HG03025 (cell line): ENCODE results near the gene TRRAP.

Source experiments
- ATAC-seq: cut with Tn5 transposase; IDR thresholded peaks from one replicate; pipeline ENCODE4 v1.9.1; 2021; ENCODE audit warnings: mild to moderate bottlenecking, moderate library complexity; ENCODE audit not compliant: unreplicated experiment, low FRiP score

TRRAP gene

DNA sequence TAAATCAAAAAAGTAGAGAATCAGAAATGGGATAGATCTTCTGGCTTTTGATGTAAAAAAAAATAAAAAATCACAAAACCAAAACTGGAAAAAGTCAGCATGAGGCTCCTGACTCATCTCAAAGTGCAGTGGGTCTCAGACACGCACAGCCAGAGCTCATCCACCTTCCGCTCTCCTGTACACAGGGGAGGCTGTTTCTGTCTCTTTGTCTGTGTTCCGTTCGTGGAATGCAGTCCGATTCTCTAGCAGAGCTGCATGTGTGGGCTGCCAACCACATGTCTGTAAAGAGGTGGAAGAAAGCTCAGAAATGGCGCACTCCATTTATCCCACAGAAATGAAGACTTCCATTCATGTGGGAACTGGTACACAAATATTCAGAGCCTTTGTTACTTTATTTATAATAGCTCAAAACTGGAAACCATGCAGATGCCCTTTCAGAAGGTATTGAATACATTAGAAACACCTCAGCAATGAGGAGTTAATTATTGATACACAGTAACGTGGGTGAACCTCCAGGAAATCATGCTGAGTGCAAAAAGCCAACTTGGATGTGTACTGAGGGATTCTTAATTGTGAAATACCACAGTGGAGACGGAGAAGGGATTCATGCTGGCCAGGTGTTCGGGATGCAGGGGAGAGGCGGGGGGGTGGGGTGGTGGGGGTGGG, 123.3 kb downstream of the TRRAP start:
- ATAC-seq, result no peak

DNA sequence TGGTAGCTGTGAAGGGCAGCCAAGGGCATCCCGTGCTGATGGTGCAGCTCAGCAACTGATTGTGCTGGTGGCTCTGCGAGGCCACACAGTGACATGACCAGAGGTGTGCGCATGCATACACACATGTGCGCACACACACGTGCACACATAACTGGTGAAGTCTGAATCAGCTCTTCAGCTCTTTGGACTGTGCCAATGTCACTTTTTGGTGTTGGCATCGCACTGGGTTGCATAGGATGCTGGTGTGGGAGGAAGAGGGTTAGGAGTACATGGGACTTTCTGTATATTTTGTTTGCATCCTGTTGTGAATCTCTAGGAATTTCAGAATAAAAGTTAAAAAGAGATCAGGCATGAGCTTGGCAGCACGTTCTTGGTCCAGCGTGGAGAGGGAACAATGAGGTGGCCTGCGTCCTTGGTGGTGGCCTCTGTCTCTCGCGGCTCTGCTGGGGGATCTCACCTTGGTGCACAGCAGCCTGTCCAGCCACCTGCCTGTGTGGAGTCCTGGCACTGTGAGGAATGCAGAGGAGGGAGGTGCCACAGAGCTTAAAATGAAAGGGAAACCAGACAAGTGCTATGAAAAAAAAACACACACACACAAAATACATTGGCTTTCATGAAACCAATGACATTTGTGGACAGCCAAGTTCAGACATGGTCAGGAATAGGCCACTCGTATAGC, 124.0 kb downstream of the TRRAP start:
- ATAC-seq, result no peak

DNA sequence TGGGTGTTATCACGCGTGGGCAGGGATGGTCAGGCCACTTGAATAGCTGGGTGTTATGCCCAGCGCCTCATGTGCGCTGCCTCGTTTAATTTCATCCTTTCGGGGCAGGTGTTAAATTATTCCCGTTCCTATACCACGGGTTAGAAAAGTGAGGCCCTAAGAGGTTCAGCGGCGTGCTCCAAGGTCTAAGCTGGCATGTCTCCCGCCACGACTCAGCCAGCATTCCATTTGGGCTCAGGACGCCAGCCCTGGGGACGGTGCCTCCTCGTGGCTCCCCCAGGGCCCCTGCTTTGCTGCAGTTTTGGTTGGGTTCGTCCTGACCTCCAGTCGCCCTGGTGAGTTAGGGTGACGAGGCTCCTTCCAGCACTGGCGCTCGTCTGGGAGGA, 124.5 kb downstream of the TRRAP start:
- no peak for ATAC-seq

DNA sequence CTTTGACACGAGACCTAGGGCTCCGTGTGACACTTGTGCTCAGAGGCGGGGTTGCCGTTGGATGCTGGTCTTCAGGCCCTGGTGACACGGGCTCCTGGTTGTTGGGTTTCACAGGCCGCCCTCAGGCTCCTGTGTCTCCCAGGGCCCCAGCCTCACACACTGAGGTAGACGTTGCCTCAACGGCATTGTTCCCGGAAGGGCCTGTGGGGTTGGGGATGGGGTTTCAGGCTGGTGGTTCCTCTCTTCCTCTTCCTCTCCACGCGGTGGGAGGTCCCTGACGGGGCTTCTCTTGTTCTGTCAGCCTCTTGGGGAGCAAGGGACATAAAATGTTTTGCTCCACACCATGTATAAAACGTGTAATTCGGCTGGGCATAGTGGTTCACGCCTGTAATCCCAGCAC, 125.1 kb downstream of the TRRAP start:
- ATAC-seq, result no peak

- ATAC-seq, result no peak
Measured at GRCh38 chr7:99004216-99004615, 125.9 kb downstream of the TRRAP start.

DNA sequence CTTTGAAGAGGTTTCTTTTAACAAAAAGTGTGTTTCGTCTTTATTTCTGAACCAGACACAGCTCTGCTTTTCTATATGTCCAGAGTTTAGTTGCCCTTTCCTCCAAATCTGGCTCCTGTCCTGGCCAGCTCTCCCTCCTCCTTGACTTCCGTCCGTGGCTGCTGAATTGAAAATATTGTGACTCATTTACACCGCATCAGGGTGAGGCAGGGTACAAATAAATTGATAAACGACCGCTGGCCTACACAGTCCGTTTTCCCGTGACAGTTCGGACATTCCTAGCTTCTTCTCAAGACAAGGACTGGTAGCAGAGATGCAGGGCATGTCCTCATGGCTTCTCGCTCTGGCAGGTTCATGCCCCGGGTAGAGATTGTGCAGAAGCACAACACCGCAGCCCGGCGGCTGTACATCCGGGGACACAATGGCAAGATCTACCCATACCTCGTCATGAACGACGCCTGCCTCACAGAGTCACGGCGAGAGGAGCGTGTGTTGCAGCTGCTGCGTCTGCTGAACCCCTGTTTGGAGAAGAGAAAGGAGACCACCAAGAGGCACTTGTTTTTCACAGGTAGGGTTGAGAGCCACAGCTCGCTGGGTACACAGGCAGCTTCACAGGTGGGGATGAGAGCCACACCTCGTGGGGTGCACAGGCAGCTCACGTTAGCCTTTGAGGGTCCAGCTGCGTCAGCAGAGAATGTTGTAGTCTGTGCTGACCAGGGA, 126.6 kb downstream of the TRRAP start:
- ATAC-seq, result no peak

DNA sequence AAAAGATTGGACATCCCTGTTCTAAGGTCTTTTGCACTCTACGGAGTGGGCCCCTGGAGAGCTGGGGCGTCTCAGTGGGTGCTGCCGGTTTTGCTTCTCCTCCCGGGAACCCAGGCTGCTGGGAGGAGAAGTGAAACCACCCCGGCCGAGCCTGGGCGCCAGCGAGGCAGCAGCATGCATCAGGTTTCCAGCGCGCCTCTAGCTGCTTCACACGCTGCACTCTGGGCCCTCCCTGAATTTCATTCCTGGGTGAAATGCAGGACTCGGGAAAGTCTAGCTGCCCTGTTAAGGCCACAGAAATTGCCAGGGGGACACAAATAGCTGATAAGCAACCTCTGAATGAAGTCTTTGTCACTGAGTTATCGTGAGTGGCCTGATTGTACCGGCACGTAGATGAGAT, 127.4 kb downstream of the TRRAP start:
- ATAC-seq, result no peak

- no peak for ATAC-seq
Measured at GRCh38 chr7:99006739-99007424, 128.6 kb downstream of the TRRAP start.

DNA sequence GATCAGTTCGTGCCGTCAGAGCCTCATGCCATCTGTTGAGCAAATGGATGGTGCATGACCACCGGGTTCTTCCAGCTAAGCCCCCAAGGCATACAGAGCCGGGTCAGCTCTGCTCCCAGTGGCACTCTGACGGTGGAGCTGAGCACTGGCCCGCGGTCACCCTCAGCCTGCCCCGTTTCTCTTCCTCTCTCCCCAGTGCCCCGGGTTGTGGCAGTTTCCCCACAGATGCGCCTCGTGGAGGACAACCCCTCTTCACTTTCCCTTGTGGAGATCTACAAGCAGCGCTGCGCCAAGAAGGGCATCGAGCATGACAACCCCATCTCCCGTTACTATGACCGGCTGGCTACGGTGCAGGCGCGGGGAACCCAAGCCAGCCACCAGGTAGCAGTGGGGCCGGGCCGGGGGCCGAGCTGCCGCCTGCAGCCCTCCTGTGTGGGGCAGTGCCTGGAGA, 129.9 kb downstream of the TRRAP start:
- ATAC-seq, result no peak

GRCh38 chr7:99008921-99009530, 130.7 kb downstream of the TRRAP start:
- no peak for ATAC-seq

DNA sequence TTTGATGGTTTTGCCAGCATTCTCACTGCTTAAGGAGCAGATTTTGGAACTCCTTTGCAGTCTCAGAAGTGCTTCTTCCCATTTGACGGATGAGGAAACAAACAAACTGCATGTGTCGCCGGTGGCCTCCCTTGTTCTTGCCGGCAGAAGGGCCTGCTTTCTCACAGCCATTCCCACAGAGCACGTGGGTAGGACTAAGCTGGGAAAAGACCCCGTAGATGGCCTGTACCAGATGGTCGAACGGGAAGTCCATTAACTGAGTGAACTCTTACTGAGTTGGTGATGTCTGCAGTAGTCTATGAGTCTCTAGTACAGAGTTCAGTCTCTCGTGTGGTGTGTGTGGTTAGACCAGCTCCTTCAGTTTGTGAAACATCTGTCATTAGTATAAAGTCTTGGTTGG, 131.9 kb downstream of the TRRAP start:
- ATAC-seq, result no peak

DNA sequence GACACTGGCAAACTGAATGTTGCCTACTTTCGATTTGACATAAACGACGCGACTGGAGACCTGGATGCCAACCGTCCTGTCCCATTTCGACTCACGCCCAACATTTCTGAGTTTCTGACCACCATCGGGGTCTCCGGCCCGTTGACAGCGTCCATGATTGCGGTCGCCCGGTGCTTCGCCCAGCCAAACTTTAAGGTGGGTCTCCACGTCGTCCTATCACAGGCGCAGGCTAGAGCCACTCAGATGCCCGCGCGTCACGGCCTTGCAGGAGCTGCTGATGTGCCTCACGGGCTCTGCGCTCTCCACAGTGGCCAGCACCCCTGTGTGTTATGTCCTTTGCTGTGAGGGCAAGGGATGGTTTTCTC, 133.0 kb downstream of the TRRAP start:
- no peak for ATAC-seq

GRCh38 chr7:99011706-99012404, 133.5 kb downstream of the TRRAP start:
- no peak for ATAC-seq

DNA sequence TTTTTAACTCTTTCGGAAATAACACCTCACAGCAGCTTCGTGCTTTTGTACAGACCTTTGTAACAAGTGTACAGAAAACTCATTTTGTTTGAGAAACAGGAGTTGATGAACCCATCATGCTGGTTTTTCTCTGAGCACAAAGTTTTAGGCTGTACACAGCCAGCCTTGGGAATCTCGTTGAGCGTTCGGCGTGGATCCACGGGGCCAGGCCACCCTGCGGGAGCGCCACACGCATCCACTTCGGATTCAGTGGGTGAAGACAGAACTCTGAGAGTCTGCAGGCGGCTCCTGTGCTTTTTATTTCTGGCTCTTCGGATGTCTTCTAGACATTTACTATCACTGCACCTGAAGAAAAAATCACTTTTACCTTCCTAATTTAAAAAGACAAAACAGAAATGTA, 134.4 kb downstream of the TRRAP start:
- ATAC-seq, result no peak

DNA sequence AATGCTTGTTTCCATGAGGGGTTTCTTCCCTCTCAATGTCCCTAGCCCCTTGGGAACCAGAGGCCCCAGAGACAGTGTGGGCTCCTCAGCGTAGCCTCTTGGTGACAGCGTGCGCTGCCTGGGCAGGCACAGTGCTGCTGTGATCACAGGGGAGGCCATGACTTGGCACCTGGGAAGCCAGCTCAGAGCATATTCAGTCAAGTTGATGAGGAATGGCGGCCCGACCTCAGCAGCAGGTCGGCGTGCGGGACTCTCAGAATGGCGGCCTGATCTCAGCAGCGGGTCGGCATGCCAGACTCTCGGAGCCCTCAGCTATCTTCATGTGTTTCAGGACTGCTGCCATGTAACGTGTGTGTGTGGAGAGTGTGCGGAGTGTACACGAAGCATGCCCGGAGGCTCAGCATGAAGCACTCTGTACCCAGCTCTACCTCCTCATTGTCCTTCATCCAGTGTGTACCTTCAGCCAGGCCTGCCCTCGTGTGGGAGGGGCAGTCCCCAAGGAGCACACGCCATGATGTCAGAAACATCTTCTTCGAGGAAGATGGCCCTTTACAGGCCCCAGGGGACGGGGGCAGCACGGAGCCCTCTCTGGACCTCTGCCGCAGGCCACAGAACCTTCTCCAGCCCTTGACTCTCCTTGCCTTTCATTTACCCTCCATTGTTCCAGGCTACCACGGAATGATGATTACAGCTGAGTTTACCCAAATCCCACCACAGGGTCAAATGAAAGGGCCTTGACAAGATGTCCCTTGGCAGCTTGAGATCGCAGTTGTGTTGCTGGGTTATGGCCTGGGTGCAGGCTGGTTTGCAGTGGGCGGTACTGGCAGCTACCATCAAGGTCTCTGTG, 135.2 kb downstream of the TRRAP start:
- ATAC-seq, result no peak

DNA sequence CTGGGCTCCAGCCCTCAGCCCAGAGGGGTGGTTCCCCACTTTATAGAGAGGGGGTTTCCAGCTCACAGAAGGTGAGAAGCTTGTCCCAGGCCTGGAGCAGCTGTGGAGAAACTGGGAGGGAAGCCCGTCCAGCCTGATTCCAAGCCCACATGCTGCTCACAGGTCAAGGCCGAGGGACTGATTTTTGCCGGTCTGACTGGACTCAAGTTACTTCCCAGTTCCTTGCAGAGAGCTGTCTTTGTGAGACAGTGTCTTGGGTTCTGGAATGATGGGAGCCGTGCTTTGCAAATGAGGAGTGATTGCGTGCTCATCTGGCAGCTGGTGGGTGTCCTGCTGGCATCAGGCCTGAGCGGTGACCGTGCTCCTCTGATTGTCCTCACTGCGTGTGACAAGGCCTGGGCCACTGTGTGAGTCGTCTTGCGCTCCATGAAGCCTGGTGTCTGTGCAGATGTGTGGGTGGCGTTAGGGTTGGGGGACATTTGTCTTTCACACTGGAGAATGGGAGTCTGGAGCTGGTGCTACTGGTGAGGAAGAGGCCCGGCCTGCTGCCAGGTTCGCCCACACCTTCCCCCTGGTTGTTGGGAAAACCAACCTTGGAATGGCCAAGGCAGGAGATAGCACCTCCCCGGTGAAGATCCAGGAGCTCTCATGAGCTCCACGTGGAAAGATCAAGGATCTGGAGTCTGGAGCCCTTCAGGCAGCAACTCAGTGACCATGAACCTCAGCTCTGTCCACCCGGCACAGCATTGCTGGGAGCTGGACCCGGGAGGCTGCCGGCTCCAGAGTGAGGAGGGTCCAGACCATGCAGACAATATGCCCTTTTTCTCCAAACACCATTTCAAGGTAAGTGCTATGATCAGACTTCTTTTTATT, 136.0 kb downstream of the TRRAP start:
- ATAC-seq, result no peak

DNA sequence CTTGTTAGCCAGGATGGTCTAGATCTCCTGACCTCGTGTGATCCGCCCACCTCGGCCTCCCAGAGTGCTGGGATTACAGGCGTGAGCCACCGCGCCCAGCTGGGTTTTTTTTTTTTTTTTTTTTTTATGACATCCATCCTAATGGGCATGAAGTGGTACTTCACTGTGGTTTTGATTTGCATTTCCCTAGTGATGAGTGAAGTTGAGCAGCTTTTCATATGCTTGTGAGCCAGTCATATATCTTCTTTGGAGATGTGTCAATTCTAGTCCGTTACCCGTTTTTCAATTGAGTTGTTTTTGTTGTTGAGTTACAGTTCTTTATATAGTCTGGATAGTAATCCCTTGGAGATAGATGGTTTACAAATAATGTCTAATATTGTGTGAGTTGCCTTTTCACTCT, 137.9 kb downstream of the TRRAP start:
- no peak for ATAC-seq
